ENCODE data around the gene DNAI7.

DNA sequence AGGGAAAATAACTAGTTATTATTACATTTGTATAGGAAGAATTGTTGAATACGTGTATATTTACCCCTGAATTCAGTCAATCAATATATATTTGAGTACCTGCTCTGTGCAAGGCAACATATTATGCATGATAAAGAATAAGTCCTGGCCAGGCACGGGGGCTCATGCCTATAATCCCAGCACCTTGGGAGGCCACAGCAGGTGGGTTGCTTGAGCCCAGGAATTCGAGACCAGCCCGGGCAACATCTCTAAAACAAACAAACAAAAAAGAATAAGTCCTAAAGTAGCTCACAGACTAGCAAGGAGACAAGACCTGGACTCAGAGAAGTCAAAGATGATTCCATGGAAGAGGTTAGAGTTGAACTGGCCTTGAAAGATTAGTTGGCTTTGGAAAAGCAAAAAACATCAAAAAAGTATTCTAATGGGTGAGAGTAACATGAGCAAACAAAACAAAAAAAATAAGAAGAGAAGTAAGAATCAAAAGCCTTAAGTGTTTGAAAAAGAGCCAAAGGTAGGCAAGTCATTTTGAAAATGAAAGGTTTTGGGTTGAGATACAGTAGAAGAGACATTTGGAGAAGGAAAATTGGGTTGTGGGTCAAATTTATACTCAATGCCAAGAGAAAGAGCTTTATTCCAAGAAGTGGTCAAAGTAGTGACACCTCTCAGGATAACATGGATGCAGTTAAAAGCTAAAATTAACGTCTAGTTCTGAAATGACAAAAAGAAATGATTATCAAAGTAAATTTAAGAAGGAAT, 130.9 kb downstream of the DNAI7 start:
- TF ChIP-seq, protein P1, sequence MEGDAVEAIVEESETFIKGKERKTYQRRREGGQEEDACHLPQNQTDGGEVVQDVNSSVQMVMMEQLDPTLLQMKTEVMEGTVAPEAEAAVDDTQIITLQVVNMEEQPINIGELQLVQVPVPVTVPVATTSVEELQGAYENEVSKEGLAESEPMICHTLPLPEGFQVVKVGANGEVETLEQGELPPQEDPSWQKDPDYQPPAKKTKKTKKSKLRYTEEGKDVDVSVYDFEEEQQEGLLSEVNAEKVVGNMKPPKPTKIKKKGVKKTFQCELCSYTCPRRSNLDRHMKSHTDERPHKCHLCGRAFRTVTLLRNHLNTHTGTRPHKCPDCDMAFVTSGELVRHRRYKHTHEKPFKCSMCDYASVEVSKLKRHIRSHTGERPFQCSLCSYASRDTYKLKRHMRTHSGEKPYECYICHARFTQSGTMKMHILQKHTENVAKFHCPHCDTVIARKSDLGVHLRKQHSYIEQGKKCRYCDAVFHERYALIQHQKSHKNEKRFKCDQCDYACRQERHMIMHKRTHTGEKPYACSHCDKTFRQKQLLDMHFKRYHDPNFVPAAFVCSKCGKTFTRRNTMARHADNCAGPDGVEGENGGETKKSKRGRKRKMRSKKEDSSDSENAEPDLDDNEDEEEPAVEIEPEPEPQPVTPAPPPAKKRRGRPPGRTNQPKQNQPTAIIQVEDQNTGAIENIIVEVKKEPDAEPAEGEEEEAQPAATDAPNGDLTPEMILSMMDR (IDR thresholded peaks at IDR 0.05; ENCODE audit: low read length) = no peak
- TF ChIP-seq EZH2 (optimal IDR thresholded peaks at IDR 0.05; ENCODE audit: low read depth, low read length) (no peak), EZH2phosphoT487 (IDR thresholded peaks at IDR 0.05; ENCODE audit: low read length) (no peak)

Data from MM.1S (cell line).